Cardiac muscle cell (in vitro differentiated cells and primary cell): ENCODE results near the gene RTP3. TPM values are rescaled to one million over a fixed set of nuclear protein-coding genes. Genes with fewer than 3 reads are reported as not detected.

Experiments
- DNase-seq, 2 donors: peaks; one replicate each; pipeline versions ENCODE4 v3.0.0 to v3.0.0-alpha.2; 2010 to 2017; ENCODE audit warnings: low read depth in 1 of 2, low spot score in 1 of 2
- H3K27ac ChIP-seq: fragments of 200-600 bp; sonication (generic); 2 replicates; pipeline ENCODE4 v1.5.1; 2016
- H3K27me3 ChIP-seq: fragments of 200-600 bp; sonication (generic); 2 replicates; pipeline ENCODE4 v1.6.0; 2016; ENCODE audit warnings: control low read depth
- H3K36me3 ChIP-seq: fragments of 200-600 bp; sonication (generic); 2 replicates; pipeline ENCODE4 v1.5.1; 2016; ENCODE audit warnings: control low read depth
- H3K4me1 ChIP-seq: fragments of 200-600 bp; sonication (generic); 2 replicates; pipeline ENCODE4 v1.8.1; 2017; ENCODE audit warnings: low read depth, mild to moderate bottlenecking, mixed run types
- H3K4me3 ChIP-seq: fragments of 200-600 bp; sonication (generic); 2 replicates; pipeline ENCODE4 v1.5.1; 2016; ENCODE audit warnings: mild to moderate bottlenecking
- H3K9me3 ChIP-seq: fragments of 200-600 bp; sonication (generic); 2 replicates; pipeline ENCODE4 v1.5.1; 2017; ENCODE audit warnings: low read depth, mild to moderate bottlenecking, control low read depth
- CTCF ChIP-seq: IDR thresholded peaks from 2 replicates; pipeline ENCODE4 v1.5.1; 2012; ENCODE audit warnings: low read depth, mild to moderate bottlenecking, low read length
- polyA plus RNA-seq: library from polyadenylated mRNA; unstranded; fragments of >200 nt; fragmentation: Nextera tagmentation; extraction: Ambion mirVana; gene quantifications from 2 replicates; pipeline ENCODE4 v1.2.1, GENCODE V29; 2016
- total RNA-seq: library from RNA; depleted of rRNA; stranded (reverse); fragments of >200 nt; gene quantifications from 2 replicates; pipeline ENCODE4 v1.2.3, GENCODE V29; 2016

The RTP3 gene
- total RNA-seq (not detected in 2 replicates), polyA plus RNA-seq (not detected in 2 replicates)

DNA sequence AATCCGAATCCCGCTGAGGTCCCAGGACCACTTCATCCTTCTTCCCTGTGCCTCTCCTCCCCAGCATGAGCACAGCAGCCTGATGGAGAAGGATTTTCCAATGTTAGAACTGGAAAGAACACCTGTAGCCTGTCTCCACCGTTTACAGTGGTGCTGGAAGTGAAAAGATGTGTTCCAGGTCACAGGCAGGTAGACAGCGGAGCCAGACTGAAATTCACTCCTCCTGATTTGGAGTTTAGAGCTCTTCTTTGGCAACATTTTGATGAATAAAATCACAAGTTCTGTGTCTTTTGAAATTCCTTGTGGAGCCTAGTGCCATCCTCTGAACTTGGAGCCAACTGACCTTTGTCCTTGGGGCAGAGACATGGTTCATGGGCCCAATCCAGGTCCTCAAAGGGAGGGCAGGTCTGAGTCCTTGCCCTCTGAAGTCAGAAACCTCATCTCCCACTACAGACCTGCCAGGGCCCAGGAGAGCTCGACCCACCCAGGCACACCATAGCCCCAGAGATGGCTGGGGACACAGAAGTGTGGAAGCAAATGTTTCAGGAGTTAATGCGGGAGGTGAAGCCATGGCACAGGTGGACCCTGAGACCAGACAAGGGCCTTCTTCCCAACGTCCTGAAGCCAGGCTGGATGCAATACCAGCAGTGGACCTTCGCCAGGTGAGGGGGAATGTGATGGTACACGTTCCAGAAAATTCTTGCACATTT, at the start of gene RTP3:
Gene RTP3, plus strand, starts transcription at position 421 of the 710 bp plus-strand sequence. Its CDS starts 87 bp downstream, at position 508.
- H3K9me3 ChIP-seq, result no peaks in the 10 kb centered on the region
- H3K27me3 ChIP-seq, result no peaks in the 10 kb centered on the region
- H3K36me3 ChIP-seq, result no peaks in the 10 kb centered on the region
- H3K4me1 ChIP-seq, result peaks cover 3% of the 10 kb centered on the region
- no peak within 1 kb of the TSS for H3K4me3 ChIP-seq
- no peak within 1 kb of the TSS for H3K27ac ChIP-seq
- TF ChIP-seq CTCF, result no peak
- no peak for DNase-seq

DNA sequence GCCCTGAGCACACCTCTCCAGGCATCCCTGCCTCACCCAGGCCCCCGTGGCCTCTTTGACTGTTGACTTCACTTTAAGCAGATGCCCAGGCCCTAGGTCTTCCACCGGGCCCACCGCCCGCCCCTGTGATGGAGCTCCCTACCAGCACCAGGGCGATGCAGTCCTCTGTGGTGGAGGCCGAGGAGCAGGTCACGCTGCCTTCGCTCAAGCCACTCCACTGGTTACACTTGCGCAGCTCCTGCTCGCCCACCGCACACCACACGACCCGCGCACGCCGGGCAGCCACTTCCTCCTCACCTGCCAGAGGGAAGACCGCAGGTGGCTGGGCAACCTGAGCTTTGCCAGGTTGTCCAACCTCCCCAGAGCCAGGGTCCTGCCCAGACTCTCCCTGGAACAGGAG, 49.1 kb upstream of the RTP3 start:
- DNase-seq, result no peak
- no peak for TF ChIP-seq CTCF
- Histone ChIP-seq H3K9me3 (no peaks in the 10 kb centered on the region), H3K27me3 (no peaks in the 10 kb centered on the region), H3K36me3 (no peaks in the 10 kb centered on the region), H3K4me1 (peaks cover 9% of the 10 kb centered on the region), H3K27ac (no peak overlapping the region), H3K4me3 (no peak overlapping the region)

DNA sequence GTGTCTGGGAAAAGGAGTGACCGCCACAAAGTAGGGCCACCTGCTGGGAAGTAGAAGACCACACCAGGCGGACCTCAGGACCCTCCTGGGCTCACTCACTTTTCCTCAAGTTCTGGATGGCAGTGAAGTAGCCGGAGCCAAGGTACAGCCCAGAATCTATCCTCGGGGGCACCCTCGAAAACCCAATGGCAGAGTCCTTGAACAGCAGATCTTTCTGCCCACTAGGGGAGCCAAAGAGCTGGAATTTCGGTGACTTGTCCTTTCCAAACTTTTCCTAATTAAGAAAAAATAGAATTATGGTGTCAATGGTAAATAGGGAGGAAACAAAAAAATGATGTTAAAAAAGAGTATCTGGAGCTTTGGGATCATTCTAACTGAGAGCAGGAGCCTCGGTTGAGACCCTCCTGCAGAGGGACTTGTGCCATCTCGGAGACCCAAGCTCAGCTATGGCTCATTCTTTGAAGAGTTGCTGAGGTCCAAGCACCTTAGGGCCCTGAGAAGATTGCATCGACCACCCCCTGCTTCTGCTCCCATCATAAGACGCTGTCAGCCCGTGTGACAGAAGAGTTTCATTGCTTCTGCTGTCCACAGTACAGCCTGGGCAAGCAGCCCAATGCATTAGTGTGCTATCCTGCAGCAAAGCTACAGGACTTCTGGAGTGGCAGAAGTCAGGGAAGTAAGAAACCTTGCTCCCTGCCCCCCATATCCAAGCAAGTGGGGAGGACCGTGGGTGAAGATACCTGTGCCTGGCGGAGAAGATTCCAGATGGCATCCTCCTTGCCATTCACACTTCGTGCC, 47.8 kb upstream of the RTP3 start:
- peaks cover 9% of the 10 kb centered on the region for H3K4me1 ChIP-seq
- no peaks in the 10 kb centered on the region for H3K27me3 ChIP-seq
- H3K27ac ChIP-seq, result no peak overlapping the region
- no peaks in the 10 kb centered on the region for H3K9me3 ChIP-seq
- DNase-seq, result peak in 1 of 2 donors; percentile 9
- H3K4me3 ChIP-seq, result no peak overlapping the region
- TF ChIP-seq CTCF, result peak; percentile 72
- H3K36me3 ChIP-seq, result no peaks in the 10 kb centered on the region

GRCh38 chr3:46453526-46454208, 44.1 kb upstream of the RTP3 start:
- no peaks in the 10 kb centered on the region for H3K9me3 ChIP-seq
- DNase-seq, result no peak
- H3K36me3 ChIP-seq, result no peaks in the 10 kb centered on the region
- H3K27ac ChIP-seq, result no peak overlapping the region
- no peak overlapping the region for H3K4me3 ChIP-seq
- no peaks in the 10 kb centered on the region for H3K27me3 ChIP-seq
- H3K4me1 ChIP-seq, result peaks cover 6% of the 10 kb centered on the region
- TF ChIP-seq CTCF, result no peak

DNA sequence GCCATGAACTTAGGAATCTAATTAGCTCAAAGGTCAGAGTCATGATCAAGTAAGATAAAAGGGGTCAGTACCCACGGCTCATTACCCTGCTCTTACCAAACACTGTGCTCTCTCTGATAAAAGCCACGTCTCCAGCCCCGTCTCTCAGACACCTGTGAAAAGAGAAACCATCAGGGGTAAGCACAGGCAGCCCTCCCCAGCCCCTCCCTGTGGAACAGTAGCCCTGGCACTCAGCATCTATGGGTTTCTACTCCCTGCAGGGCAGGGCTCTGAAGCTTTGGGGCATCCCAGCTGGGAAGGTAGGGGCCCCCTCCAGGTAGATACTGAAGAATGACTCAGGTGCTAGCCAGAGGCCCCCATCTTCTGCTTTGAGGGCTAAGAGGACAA, 43.6 kb upstream of the RTP3 start:
- H3K36me3 ChIP-seq, result no peaks in the 10 kb centered on the region
- H3K9me3 ChIP-seq, result no peaks in the 10 kb centered on the region
- H3K4me3 ChIP-seq, result no peak overlapping the region
- DNase-seq, result no peak
- peaks cover 6% of the 10 kb centered on the region for H3K4me1 ChIP-seq
- no peaks in the 10 kb centered on the region for H3K27me3 ChIP-seq
- H3K27ac ChIP-seq, result no peak overlapping the region
- no peak for TF ChIP-seq CTCF
